ENCODE results near the gene ANKAR. TPM values are rescaled to one million over a fixed set of nuclear protein-coding genes. Genes with fewer than 3 reads are reported as not detected.

ANKAR gene
- total RNA-seq, 1 donor from 2014 or later: 9.3 TPM

DNA sequence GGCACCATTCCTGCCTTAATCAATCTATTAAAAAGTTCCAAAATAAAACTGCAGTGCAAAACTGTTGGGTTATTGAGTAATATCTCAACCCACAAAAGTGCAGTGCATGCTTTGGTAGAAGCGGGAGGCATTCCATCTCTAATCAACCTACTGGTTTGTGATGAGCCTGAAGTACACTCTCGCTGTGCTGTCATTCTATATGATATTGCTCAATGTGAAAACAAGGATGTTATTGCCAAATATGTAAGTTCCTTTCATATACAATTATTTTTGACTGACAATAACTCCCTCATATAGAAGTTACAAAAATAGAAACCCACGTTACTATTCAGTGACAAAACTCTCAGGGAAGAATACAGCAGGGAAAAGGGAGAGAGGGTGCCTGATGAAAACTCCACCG lies 45.1 kb downstream of the ANKAR start:
- no peak for DNase-seq (ENCODE audit: low spot score)

DNA sequence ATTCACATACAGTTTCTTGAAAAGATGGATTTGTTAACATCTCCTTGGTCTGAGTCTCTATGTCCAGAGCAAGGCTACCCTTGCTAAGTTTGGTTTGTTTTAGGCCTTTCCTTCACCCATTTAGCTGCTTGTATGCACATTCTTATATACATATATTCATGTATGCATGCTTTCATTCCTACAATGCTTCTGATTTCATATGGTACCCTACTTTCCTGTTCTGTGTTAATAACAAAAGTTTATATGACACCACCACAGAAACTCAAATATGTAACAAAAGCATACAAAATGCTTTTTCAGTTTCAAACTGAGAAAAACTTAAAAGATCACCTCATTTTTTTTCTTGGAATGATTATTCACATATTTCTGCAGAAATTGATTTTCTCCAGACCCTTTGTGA lies 48.7 kb downstream of the ANKAR start:
- no peak for DNase-seq (ENCODE audit: low spot score)

Other genes starting within 250 kb of the ANKAR start
- gene WDR75, start 233.2 kb upstream of the ANKAR start, total RNA-seq: 18.8 TPM
- gene SLC40A1, start 93.9 kb upstream of the ANKAR start, total RNA-seq: 271 TPM
- gene ASNSD1, start 13.2 kb upstream of the ANKAR start, total RNA-seq: 32.5 TPM
- 6.3 TPM for gene OSGEPL1, start 88.1 kb downstream of the ANKAR start, total RNA-seq
- gene ORMDL1, start 109.7 kb downstream of the ANKAR start, total RNA-seq: 41.1 TPM
- gene PMS1, start 109.8 kb downstream of the ANKAR start, total RNA-seq: 19.6 TPM

Data from mucosa of gallbladder (tissue), 1 donor.